Measurements from ENCODE around the gene CYTH3.

Gene CYTH3

GRCh38 chr7:6272481-6273323 is at the start of gene CYTH3:
Gene CYTH3, minus strand, starts transcription at chr7:6272624. Its CDS starts 117 bp downstream, at chr7:6272507.
- no peak for TF ChIP-seq CTCF (IDR thresholded peaks at IDR 0.05)

- no peak for TF ChIP-seq CTCF (IDR thresholded peaks at IDR 0.05)
Observed at GRCh38 chr7:6320791-6321190, 48.4 kb upstream of the CYTH3 start.

DNA sequence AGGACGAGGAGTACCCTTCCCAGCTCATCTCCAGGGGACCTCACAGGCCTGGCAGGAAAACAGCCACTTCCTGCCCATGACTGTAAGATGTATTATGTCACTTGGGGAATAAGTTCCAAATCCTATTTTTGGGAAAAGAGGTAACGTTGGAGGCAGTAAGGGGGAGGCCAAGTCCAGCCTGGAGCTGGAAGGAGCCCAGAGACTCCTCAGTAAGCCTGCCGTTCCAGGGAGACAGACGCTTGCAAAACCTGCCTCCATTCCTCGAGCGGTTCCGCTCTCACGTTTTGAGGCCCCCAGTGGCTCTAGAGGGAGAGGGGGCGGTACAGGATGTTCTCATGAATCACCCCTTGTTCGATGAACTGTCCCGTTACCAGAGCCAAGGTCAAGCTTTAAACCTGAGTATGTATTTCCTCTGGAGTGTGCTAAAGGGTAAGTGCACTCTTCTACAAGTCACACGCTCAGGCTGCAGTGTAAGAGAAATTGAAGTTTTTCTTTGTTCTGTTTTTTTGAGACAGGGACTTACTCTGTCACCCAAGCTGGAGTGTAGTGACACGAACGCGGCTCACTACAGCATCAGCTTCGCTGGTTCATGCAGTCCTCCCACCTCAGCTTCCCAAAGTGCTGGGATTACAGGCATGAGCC is 45.5 kb upstream of the CYTH3 start:
- TF ChIP-seq CTCF (IDR thresholded peaks at IDR 0.05), result no peak

DNA sequence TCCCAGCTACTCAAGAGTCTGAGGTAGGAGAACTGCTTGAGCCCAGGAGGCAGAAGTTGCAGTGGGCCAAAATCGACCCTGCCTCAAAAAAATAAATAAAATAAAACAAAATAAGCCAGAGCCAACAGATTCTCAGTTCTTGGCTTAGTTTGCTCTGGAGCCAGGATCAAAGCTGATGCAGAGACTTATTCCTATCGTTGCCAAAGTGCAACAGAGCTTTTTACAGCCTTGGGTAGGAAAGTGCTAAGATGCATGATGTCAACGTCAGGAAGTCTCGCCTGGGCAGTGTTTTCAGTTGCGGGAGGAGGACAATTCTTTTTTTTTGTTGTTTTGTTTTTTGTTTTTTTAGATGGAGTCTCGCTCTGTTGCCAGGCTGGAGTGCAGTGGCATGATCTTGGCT is 43.8 kb upstream of the CYTH3 start:
- no peak for TF ChIP-seq CTCF (IDR thresholded peaks at IDR 0.05)

DNA sequence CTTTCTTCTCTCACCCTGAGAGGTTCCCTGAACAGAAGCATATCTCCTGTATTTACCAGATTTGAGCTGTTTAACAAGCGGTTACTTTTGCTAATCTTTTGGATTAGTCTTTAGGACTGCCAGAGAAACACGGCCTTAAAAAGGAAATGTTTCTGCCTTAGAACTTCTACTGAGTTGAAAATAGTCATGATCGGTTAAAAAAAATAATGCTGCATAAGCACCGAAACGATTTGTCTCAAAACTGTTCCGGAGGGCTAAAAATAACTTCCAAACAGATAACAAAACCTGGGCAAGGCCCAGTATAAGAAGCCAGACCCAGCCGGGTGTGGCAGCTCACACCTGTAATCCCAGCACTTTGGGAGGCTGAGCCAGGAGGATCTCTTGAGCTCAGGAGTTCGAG is 43.3 kb upstream of the CYTH3 start:
- TF ChIP-seq CTCF (IDR thresholded peaks at IDR 0.05), result no peak

- TF ChIP-seq CTCF (IDR thresholded peaks at IDR 0.05), result no peak
Observed at GRCh38 chr7:6310271-6310993, 38.0 kb upstream of the CYTH3 start.

GRCh38 chr7:6307762-6308161 is 35.3 kb upstream of the CYTH3 start:
- no peak for TF ChIP-seq CTCF (IDR thresholded peaks at IDR 0.05)

Measured in LNCAP (cell line).